IMR-90 (cell line): ENCODE results near the gene TRAPPC8. TPM values are rescaled to one million over a fixed set of nuclear protein-coding genes. Genes with fewer than 3 reads are reported as not detected.
"Not testable (repeated sequence)": the region's sequence is repeated elsewhere in the genome, so short reads cannot be mapped to it uniquely, and the experiment has no call there.

ENCODE experiments used
- ATAC-seq: fragments of 200-7000 bp; cut with Tn5 transposase; 2 replicates; pipeline ENCODE4 v1.9.1; 2020; ENCODE audit warnings: low read depth, mild to moderate bottlenecking, moderate library complexity
- BruUV-seq: library from RNA; stranded (reverse); fragments of 400-500 nt; replicated peaks from 2 replicates; lab custom pipeline; 2021; lab: Mats Ljungman, UMichigan
- CTCF ChIA-PET: fragments of 300-600 bp; formaldehyde crosslinking; extraction: SDS; loops from one replicate; lab custom pipeline; 2021; ENCODE audit warnings: antibody characterized with exemption; lab: Yijun Ruan, JAX
- POLR2A ChIA-PET: fragments of 300-600 bp; sonication (Branson Sonifier 250); formaldehyde crosslinking; loops from one replicate; lab custom pipeline; 2022; ENCODE audit warnings: antibody characterized with exemption; ENCODE audit not compliant: unreplicated experiment; lab: Charles Lee
- DNase-seq: peaks from one replicate; pipeline ENCODE4 v3.0.0; 2013
- H2AFZ ChIP-seq: replicated peaks from 2 replicates; pipeline ENCODE3; 2013; ENCODE audit warnings: low read length, mild to moderate bottlenecking; ENCODE audit not compliant: poor library complexity
- H2AK5ac ChIP-seq: 2 replicates; pipeline ENCODE4 v1.6.1; 2013; ENCODE audit warnings: low read depth, low read length, inconsistent platforms
- H2AK9ac ChIP-seq: replicated peaks from 2 replicates; pipeline ENCODE3; 2013; ENCODE audit warnings: mild to moderate bottlenecking, low read depth, low read length, moderate library complexity; ENCODE audit not compliant: poor library complexity
- H2BK120ac ChIP-seq: 2 replicates; pipeline ENCODE4 v1.6.1; 2013; ENCODE audit warnings: low read depth, low read length, inconsistent platforms
- H2BK15ac ChIP-seq: 3 replicates; pipeline ENCODE4 v1.6.1; 2013; ENCODE audit warnings: low read depth, low read length, inconsistent platforms
- H2BK20ac ChIP-seq: 2 replicates; pipeline ENCODE4 v1.6.1; 2013; ENCODE audit warnings: low read depth, mild to moderate bottlenecking, inconsistent platforms, low read length, moderate library complexity
- H2BK5ac ChIP-seq: 2 replicates; pipeline ENCODE4 v1.6.1; 2013; ENCODE audit warnings: mild to moderate bottlenecking, low read depth, low read length, inconsistent platforms; ENCODE audit not compliant: poor library complexity, severe bottlenecking
- H3K14ac ChIP-seq: replicated peaks from 2 replicates; pipeline ENCODE4 v1.6.1; 2013; ENCODE audit warnings: low read depth, low read length, inconsistent platforms
- H3K18ac ChIP-seq: 2 replicates; pipeline ENCODE4 v1.6.1; 2013; ENCODE audit warnings: low read depth, low read length, control low read depth
- H3K23ac ChIP-seq: 2 replicates; pipeline ENCODE4 v1.6.1; 2013; ENCODE audit warnings: low read depth, low read length, inconsistent platforms
- H3K27ac ChIP-seq: 2 replicates; pipeline ENCODE4 v1.5.1; 2013; ENCODE audit warnings: mild to moderate bottlenecking, control low read depth, low read length; ENCODE audit not compliant: insufficient read depth
- H3K27me3 ChIP-seq: 2 replicates; pipeline ENCODE4 v1.6.1; 2013; ENCODE audit warnings: low read length; ENCODE audit not compliant: control insufficient read depth, insufficient read depth
- H3K36me3 ChIP-seq: 2 replicates; pipeline ENCODE4 v1.6.1; 2013; ENCODE audit warnings: low read length, mixed read lengths; ENCODE audit not compliant: control insufficient read depth, insufficient read depth
- H3K4ac ChIP-seq: 2 replicates; pipeline ENCODE4 v1.6.1; 2013; ENCODE audit warnings: low read depth, low read length, inconsistent platforms
- H3K4me1 ChIP-seq: 2 replicates; pipeline ENCODE4 v1.6.1; 2013; ENCODE audit warnings: low read length, mixed read lengths; ENCODE audit not compliant: control insufficient read depth, insufficient read depth
- H3K4me2 ChIP-seq: 2 replicates; pipeline ENCODE4 v1.6.1; 2013; ENCODE audit warnings: low read depth, mild to moderate bottlenecking, control low read depth, low read length, moderate library complexity
- H3K4me3 ChIP-seq: 2 replicates; pipeline ENCODE4 v1.5.1; 2013; ENCODE audit warnings: low read depth, mild to moderate bottlenecking, control low read depth, low read length, moderate library complexity; ENCODE audit not compliant: insufficient read depth
- H3K56ac ChIP-seq: 2 replicates; pipeline ENCODE4 v1.6.1; 2013; ENCODE audit warnings: low read length, inconsistent platforms; ENCODE audit not compliant: insufficient read depth; ENCODE audit errors: extremely low read depth
- H3K79me1 ChIP-seq, 2 experiments: 2 replicates each; pipeline ENCODE4 v1.6.1; 2013; ENCODE audit warnings: low read length in 2 of 2, inconsistent platforms in 1 of 2, low read depth in 1 of 2
- H3K9ac ChIP-seq: 2 replicates; pipeline ENCODE4 v1.6.1; 2013; ENCODE audit warnings: low read depth, low read length, control low read depth
- H3K9me1 ChIP-seq: 2 replicates; pipeline ENCODE4 v1.6.1; 2013; ENCODE audit warnings: low read length, inconsistent platforms; ENCODE audit not compliant: insufficient read depth
- H3K9me3 ChIP-seq: 2 replicates; pipeline ENCODE4 v1.6.1; 2013; ENCODE audit warnings: low read length; ENCODE audit not compliant: control insufficient read depth, insufficient read depth
- H4K20me1 ChIP-seq: 2 replicates; pipeline ENCODE4 v1.6.1; 2013; ENCODE audit warnings: low read length, inconsistent platforms; ENCODE audit not compliant: insufficient read depth
- H4K5ac ChIP-seq: 2 replicates; pipeline ENCODE4 v1.6.1; 2013; ENCODE audit warnings: mild to moderate bottlenecking, low read depth, low read length, control low read depth
- H4K8ac ChIP-seq, 2 experiments: 2 replicates each; pipeline ENCODE4 v1.6.1; 2013; ENCODE audit warnings: low read depth in 2 of 2, low read length in 2 of 2, control low read depth in 1 of 2, inconsistent platforms in 1 of 2
- H4K91ac ChIP-seq: 2 replicates; pipeline ENCODE4 v1.6.1; 2013; ENCODE audit warnings: low read depth, low read length, inconsistent platforms; ENCODE audit not compliant: insufficient read depth
- WGBS, 2 experiments: methylation state at CpG; one replicate each; pipeline versions ENCODE4 v1.1.5 to v1.1.7; 2013; ENCODE audit warnings: missing lambda C conversion rate in 2 of 2; ENCODE audit not compliant: insufficient read length in 1 of 2; ENCODE audit errors: extremely low coverage in 2 of 2; 5-methylcytosine and 5-hydroxymethylcytosine counted together
- dilution Hi-C: fragments of 300-500 bp; cut with HindIII; formaldehyde crosslinking; loops from one replicate; pipeline ENCODE4 v1.14.3; 2018; ENCODE audit warnings: low sequenced_read_pairs; ENCODE audit not compliant: unreplicated experiment
- in situ Hi-C: fragments of 300-500 bp; cut with MboI; formaldehyde crosslinking; loops from 3 replicates; pipeline ENCODE4 v1.14.3; 2019; ENCODE audit warnings: low sequenced_read_pairs, inconsistent platforms, mixed read lengths
- intact Hi-C: fragments of 100-400 bp; cut with micrococcal nuclease; formaldehyde crosslinking; loops from 2 replicates; pipeline ENCODE4 v1.10.0; 2022
- polyA plus RNA-seq, 3 experiments: library from polyadenylated mRNA; depleted of rRNA; stranded (reverse); fragments of >200 nt; gene quantifications; 2 replicates each; pipeline ENCODE4 v1.2.3, GENCODE V29; 2012; ENCODE audit warnings: low replicate concordance in 1 of 3
- total RNA-seq: library from RNA; depleted of rRNA; stranded (reverse); fragments of >200 nt; gene quantifications from 2 replicates; pipeline ENCODE4 v1.2.3, GENCODE V29; 2012

Gene TRAPPC8
- total and polyA plus RNA-seq, 2 of the 4 experiments (the other 2 are of a cell fraction): 21.8 to 54.3 TPM

DNA sequence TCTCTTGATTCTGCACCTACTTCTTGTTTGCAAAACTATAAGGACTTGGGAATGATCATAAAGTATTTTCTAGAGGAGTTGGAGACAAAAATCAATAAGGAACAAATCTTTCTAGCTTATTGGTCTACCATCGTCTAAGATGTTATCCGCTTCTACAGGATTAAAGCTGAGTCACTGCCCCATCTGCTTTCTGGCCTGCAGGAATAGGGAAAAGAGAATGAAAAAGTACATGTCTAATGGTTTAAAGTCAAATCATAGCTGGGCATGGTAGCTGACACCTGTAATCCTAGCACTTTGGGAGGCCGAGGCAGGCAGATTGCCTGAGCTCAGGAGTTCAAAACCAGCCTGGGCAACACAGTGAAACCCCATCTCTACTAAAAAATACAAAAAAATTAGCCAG is 10.8 kb upstream of the TRAPPC8 start:
- H3K23ac ChIP-seq, POLR2A ChIA-PET, H2AFZ ChIP-seq, H3K4ac ChIP-seq, BruUV-seq, H4K5ac ChIP-seq, H3K4me2 ChIP-seq, DNase-seq, H3K9me3 ChIP-seq, H3K14ac ChIP-seq, H2BK20ac ChIP-seq, H3K56ac ChIP-seq, dilution Hi-C loops, H3K4me1 ChIP-seq, H3K9ac ChIP-seq, H4K8ac ChIP-seq, H4K20me1 ChIP-seq, H2BK15ac ChIP-seq, H3K27ac ChIP-seq, H4K91ac ChIP-seq, intact Hi-C loops, H2BK120ac ChIP-seq, CTCF ChIA-PET, H3K27me3 ChIP-seq, H3K4me3 ChIP-seq, H3K79me1 ChIP-seq, H2AK9ac ChIP-seq, H2BK5ac ChIP-seq, ATAC-seq, H3K9me1 ChIP-seq, H3K36me3 ChIP-seq, H2AK5ac ChIP-seq, H3K18ac ChIP-seq: not testable (repeated sequence)
- no CpG with 5 or more reads among the region's 3 CpGs for WGBS, 2 experiments
- in situ Hi-C loops: loop anchor here (25.0 kb wide), 1 partner anchor 391 kb away; no protein-coding TSS in a partner anchor
